Measurements from ENCODE around the gene ESR2. TPM values are rescaled to one million over a fixed set of nuclear protein-coding genes. Genes with fewer than 3 reads are reported as not detected.

The ESR2 gene
- total RNA-seq, 2 experiments from 2014 or later = 0.17 to 0.45 TPM

DNA sequence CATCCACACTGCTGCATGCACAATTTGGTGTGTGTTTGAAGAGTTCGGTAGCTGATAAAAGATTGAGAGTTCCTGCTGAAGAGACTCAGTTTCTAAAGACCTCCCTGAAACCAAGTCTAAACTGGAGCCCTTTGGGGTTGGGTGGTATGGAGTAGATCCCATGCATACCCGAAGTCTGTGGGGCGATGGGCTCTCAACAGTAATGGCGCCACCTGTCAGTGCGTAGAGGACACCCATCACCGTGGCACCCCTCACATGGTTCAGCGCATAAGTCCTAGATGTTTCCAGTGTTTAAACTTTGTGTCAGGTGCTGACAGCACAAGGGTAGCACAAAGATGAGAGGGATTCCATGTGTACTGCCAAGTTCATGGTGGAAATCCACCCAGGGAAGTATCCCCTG is 85.9 kb downstream of the ESR2 start:
- ChIA-PET CTCF (no interaction called here), POLR2A (no interaction called here)
- no peak for DNase-seq
- Mint-ChIP-seq H3K36me3 (peaks cover 17% of the 10 kb centered on the region), H3K9me3 (no peaks in the 10 kb centered on the region), H3K4me3 (no peak overlapping the region), H3K4me1 (ENCODE audit: low read depth) (no peaks in the 10 kb centered on the region), H3K27ac (no peak overlapping the region), H3K27me3 (no peaks in the 10 kb centered on the region)
- intact Hi-C loops (cut with micrococcal nuclease) = no loop called here

DNA sequence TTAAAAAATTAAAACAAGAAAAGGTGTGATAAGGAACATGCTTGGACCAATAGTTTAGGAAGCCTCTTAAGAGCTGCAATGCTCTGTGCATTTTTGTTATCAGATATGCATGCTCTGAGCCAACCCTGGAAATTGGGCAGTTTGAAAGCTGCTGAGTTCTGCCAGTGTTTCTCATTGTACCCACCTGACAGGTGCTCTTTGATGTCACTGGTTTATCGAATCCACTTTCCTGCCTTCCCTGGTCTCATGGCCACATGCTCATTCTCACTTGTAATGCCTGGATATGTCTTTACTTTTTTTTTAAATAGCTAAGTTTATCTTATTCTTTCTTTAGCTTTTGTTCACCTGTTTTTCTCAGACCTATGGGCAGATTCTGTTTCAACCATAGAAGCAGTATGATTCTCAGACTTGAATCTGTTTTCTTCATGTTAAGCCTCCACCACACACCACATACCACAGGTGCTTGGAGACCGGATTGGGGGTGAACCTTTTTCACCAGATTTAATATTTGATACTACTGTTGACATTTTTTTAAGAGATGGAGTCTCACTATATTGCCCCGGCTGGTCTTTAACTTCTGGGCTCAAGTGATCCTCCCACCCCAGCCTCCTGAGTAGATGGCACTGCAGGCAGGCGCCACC is 90.7 kb downstream of the ESR2 start:
- Mint-ChIP-seq H3K9me3 (no peaks in the 10 kb centered on the region), H3K4me1 (ENCODE audit: low read depth) (peaks cover 14% of the 10 kb centered on the region), H3K4me3 (no peak overlapping the region), H3K27ac (no peak overlapping the region), H3K27me3 (no peaks in the 10 kb centered on the region), H3K36me3 (no peaks in the 10 kb centered on the region)
- ChIA-PET CTCF (interaction anchor here (0.8 kb wide), 1 partner anchor 100 kb away, joined by 3 read pairs; no protein-coding TSS in a partner anchor), POLR2A (no interaction called here)
- DNase-seq = no peak
- intact Hi-C loops (cut with micrococcal nuclease) = no loop called here

DNA sequence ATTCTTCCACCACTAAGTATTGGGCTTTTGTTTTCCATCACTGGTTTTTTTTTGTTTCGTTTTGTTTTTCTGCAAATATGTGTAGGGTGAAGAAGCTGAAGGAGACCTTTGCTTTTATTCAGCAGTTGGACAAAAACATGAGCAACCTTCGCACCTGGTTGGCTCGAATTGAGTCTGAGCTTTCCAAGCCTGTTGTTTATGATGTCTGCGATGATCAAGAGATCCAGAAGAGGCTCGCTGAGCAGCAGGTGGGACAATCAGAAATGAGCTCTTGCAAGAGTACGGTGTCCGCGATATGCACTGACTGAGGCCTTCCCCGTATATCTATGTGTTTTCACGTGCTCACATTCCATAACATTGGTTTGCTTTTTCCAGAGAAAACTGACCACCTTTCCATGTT is 91.5 kb downstream of the ESR2 start:
- ChIA-PET CTCF (interaction anchor here (0.8 kb wide), 1 partner anchor 100 kb away, joined by 3 read pairs; no protein-coding TSS in a partner anchor), POLR2A (interaction anchor here (0.6 kb wide), 1 partner anchor 146 kb away, joined by 3 read pairs; no protein-coding TSS in a partner anchor)
- H3K4me3 Mint-ChIP-seq = no peak overlapping the region
- peak overlapping the region; percentile 19 for H3K27ac Mint-ChIP-seq
- H3K9me3 Mint-ChIP-seq = no peaks in the 10 kb centered on the region
- no peaks in the 10 kb centered on the region for H3K27me3 Mint-ChIP-seq
- peaks cover 19% of the 10 kb centered on the region for H3K4me1 Mint-ChIP-seq (ENCODE audit: low read depth)
- no peak for DNase-seq
- intact Hi-C loops (cut with micrococcal nuclease) = no loop called here
- no peaks in the 10 kb centered on the region for H3K36me3 Mint-ChIP-seq

DNA sequence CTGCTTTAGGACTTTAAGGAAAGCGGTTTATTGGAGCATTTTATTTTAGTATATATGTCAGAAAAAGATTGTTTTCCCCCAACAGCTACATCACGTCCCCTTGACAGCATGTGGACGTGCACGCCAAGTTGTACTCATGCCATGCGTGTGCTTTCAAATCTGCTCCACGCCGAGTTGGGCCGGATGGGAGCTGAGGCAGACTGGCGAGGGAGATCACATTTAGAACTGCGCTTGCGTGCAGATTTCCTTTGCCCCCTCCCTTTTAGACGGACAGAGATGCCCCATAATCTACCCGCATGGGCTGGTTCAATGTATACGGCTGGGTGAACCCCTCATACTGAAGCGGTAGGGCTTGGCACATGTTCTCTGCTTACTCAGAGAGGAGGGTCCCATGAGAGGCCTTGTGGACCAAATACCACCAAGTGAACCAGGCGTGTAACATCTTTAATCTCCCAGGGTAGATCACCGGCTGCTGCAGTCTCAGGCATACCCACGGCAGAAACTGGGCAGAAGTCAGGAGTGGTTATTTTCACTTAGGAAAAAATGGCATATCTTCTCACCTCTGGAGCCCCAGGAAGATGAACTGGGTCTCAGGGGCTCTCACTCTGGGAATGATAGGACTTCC is 92.1 kb downstream of the ESR2 start:
- CTCF ChIA-PET = no interaction called here

DNA sequence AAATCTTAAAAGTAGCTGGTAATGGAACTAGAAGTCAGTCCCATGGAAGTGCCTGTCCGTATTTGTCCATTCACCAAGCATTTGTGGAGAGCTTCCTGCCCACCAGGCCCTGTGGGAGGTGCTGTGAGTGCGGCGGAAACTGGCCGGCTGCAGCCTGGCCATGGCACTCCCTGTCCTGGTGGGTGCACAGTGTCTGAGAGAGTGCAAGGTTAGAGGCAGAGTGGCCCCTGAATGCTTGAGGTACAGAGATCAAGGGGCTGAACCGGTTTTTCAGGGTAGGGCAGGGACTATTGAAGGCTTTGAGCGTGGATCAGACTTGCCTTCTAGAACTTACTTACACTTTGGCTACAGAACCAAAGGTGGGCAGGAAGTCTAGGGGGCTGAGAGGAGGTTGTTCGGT is 92.9 kb downstream of the ESR2 start:
- Mint-ChIP-seq H3K9me3 (no peaks in the 10 kb centered on the region), H3K36me3 (no peaks in the 10 kb centered on the region), H3K27ac (no peak overlapping the region), H3K27me3 (no peaks in the 10 kb centered on the region), H3K4me1 (ENCODE audit: low read depth) (peaks cover 30% of the 10 kb centered on the region), H3K4me3 (no peak overlapping the region)
- DNase-seq = no peak
- intact Hi-C loops (cut with micrococcal nuclease) = no loop called here
- POLR2A ChIA-PET = no interaction called here
- CTCF ChIA-PET = no interaction called here

More for the DNA sequence above, 92.1 kb downstream of the ESR2 start:
- no peak overlapping the region for H3K4me3 Mint-ChIP-seq
- POLR2A ChIA-PET = interaction anchor here (0.6 kb wide), 1 partner anchor 145 kb away, joined by 3 read pairs; no protein-coding TSS in a partner anchor
- intact Hi-C loops (cut with micrococcal nuclease) = no loop called here
- no peaks in the 10 kb centered on the region for H3K36me3 Mint-ChIP-seq
- DNase-seq = no peak
- no peaks in the 10 kb centered on the region for H3K27me3 Mint-ChIP-seq
- no peak overlapping the region for H3K27ac Mint-ChIP-seq
- H3K9me3 Mint-ChIP-seq = no peaks in the 10 kb centered on the region
- H3K4me1 Mint-ChIP-seq (ENCODE audit: low read depth) = peaks cover 25% of the 10 kb centered on the region

DNA sequence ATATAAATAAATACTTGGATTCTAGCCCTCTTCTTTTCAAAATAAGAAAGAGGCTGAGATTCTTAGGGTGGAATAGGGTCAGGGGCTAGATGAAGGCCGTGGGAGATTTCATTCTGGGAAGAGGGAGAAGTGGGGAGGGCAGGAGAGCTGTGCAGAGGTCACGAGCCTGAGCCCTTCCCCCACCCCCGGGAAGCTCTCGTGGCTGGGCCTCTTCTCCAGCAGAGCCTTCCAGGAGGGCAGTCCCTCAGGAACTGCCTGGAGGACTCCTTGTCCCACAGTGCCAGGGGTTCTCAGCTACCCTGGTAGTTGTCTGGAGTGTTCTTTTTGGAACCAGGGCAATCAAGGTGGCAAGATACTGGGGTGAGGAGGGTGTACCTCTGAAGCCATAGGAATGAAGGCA is 94.0 kb downstream of the ESR2 start:
- no peak overlapping the region for H3K27ac Mint-ChIP-seq

DNA sequence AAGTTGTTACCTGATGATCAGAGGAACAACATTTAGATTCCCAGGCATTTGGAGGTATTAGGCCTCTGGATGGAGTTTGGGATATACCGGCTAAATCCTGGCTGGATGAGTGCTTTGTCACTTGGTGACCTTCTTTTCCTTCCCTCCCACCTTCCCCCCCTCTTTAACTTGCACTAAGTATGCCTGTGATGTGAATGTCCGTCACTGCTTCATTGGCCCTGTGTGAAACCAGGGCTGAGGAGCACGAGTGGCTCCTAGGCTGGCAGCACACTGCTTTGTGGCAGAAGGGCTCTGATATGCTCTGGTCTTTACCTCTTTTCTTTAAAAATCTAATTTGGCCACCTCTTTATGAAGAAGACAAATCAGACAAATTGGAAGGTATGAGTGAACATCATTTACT is 95.7 kb downstream of the ESR2 start:
- peaks cover 55% of the 10 kb centered on the region for H3K4me1 Mint-ChIP-seq (ENCODE audit: low read depth)
- ChIA-PET CTCF (no interaction called here), POLR2A (no interaction called here)
- H3K9me3 Mint-ChIP-seq = no peaks in the 10 kb centered on the region
- H3K27ac Mint-ChIP-seq = no peak overlapping the region
- H3K27me3 Mint-ChIP-seq = no peaks in the 10 kb centered on the region
- intact Hi-C loops (cut with micrococcal nuclease) = no loop called here
- no peak overlapping the region for H3K4me3 Mint-ChIP-seq
- DNase-seq = no peak
- H3K36me3 Mint-ChIP-seq = no peaks in the 10 kb centered on the region

More for the DNA sequence above, 94.0 kb downstream of the ESR2 start:
- CTCF ChIA-PET = no interaction called here
- POLR2A ChIA-PET = no interaction called here
- Mint-ChIP-seq H3K4me1 (ENCODE audit: low read depth) (peaks cover 40% of the 10 kb centered on the region), H3K36me3 (no peaks in the 10 kb centered on the region), H3K4me3 (no peak overlapping the region), H3K27me3 (no peaks in the 10 kb centered on the region), H3K9me3 (no peaks in the 10 kb centered on the region)
- DNase-seq = no peak
- intact Hi-C loops (cut with micrococcal nuclease) = no loop called here

DNA sequence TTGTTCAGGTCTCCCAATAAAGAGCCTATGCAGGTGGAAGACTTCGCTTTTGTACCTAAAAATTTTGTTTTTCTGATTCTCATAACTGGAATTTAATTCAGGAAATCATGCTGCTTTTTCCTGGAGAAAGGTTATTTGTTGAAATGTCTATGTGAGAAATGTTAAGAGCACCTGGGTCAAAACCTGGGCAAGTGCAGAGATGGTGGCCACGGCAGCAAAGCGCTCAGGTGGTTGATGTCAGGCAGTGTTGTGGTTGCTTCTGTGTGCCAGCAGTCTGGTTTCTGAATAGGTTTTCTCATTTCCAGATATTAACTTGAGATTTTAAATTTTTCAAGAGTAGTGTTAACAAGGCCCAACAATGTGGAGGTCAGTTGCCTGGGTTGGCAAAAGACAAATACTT is 96.2 kb downstream of the ESR2 start:
- H3K36me3 Mint-ChIP-seq = no peaks in the 10 kb centered on the region
- no peak for DNase-seq
- H3K4me3 Mint-ChIP-seq = no peak overlapping the region
- ChIA-PET POLR2A (no interaction called here), CTCF (no interaction called here)
- H3K27me3 Mint-ChIP-seq = no peaks in the 10 kb centered on the region
- H3K27ac Mint-ChIP-seq = no peak overlapping the region
- peaks cover 53% of the 10 kb centered on the region for H3K4me1 Mint-ChIP-seq (ENCODE audit: low read depth)
- intact Hi-C loops (cut with micrococcal nuclease) = no loop called here
- no peaks in the 10 kb centered on the region for H3K9me3 Mint-ChIP-seq

DNA sequence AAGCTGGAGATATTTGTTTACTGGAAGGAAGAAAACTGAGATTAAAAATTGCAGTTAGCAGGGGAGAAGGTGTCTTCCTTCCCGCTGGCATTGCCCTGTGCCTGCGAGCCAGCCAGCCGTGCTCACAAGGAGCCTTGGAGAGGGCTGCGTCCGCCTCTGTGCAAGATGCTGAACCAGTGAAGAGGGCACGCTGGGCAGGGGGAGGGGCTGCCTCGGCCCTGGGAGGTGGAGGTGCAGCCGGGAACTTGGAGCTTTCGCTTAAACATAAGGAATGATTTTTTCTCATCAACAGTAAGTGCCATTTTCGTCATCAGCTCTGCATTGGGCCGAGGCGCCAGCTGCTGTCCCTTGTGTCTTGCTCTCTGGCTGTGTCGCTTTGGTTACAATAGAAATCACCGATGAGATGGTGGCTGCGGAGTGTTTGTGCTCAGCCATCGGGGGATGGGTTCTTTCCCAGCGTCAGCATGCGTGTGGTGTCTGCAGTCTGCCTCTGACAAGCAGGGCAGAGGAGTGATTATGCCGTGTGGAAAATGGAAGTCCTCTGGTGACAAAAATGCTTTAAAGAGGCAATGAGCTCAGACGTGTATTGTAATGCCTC is 97.3 kb downstream of the ESR2 start:
- H3K9me3 Mint-ChIP-seq = no peaks in the 10 kb centered on the region
- ChIA-PET CTCF (interaction anchor here (1.3 kb wide), 1 partner anchor 107 kb away, joined by 3 read pairs; no protein-coding TSS in a partner anchor), POLR2A (no interaction called here)
- intact Hi-C loops (cut with micrococcal nuclease) = no loop called here
- no peaks in the 10 kb centered on the region for H3K36me3 Mint-ChIP-seq
- peak; percentile 42 for DNase-seq
- peak overlapping the region; percentile 74 for H3K27ac Mint-ChIP-seq
- no peaks in the 10 kb centered on the region for H3K27me3 Mint-ChIP-seq
- H3K4me1 Mint-ChIP-seq (ENCODE audit: low read depth) = peaks cover 51% of the 10 kb centered on the region
- H3K4me3 Mint-ChIP-seq = peak overlapping the region; percentile 64

DNA sequence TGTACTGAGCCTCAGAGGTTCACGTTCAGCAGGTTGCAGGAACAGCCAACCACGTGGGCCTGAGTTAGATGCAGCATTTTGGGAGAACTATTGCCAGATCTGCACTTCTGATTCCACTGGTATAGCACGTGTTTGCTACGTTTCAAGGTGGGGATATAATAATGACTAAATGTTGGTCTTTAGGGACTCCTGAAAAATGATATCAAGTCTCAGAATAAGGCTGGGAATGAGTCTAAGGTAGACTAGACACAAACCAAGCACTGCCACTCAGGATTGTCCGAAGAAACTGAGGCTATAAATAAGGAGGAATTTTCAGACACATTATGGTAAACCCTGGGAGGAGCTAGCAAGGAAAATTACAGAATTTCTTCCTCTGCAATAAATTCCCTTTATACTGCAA is 98.1 kb downstream of the ESR2 start:
- Mint-ChIP-seq H3K4me1 (ENCODE audit: low read depth) (peaks cover 52% of the 10 kb centered on the region), H3K27me3 (no peaks in the 10 kb centered on the region), H3K4me3 (no peak overlapping the region), H3K36me3 (peaks cover 5% of the 10 kb centered on the region), H3K27ac (peak overlapping the region; percentile 75), H3K9me3 (no peaks in the 10 kb centered on the region)
- CTCF ChIA-PET = interaction anchor here (0.7 kb wide), 1 partner anchor 1645 kb away, joined by 3 read pairs; no protein-coding TSS in a partner anchor
- POLR2A ChIA-PET = no interaction called here
- DNase-seq = no peak
- intact Hi-C loops (cut with micrococcal nuclease) = no loop called here

DNA sequence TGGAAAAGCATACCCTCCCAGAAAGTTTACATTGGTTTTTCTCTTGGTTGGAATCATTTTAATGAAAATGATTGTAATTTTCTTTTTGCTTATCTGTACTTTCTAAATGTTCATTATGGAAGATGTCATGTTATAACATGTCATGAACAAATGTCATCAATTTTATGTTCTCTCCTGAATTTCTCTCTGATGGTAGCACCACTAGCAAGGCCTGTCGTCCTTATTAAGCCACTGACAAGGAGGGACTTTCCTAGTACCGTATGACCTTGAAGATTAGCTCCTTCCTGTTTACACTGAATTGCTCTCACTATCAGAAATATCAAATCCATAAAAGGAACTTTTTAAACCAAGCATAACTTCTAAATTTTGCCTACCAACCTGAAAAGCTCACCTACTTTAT is 99.0 kb downstream of the ESR2 start:
- DNase-seq = no peak
- peak overlapping the region; percentile 75 for H3K27ac Mint-ChIP-seq
- H3K9me3 Mint-ChIP-seq = no peaks in the 10 kb centered on the region
- no peak overlapping the region for H3K4me3 Mint-ChIP-seq
- ChIA-PET CTCF (interaction anchor here (1.6 kb wide), 1 partner anchor 234 kb away, joined by 4 read pairs; no protein-coding TSS in a partner anchor), POLR2A (interaction anchor here (1.1 kb wide), 1 partner anchor 310 kb away, joined by 4 read pairs; no protein-coding TSS in a partner anchor)
- intact Hi-C loops (cut with micrococcal nuclease) = no loop called here
- H3K36me3 Mint-ChIP-seq = peaks cover 11% of the 10 kb centered on the region
- H3K4me1 Mint-ChIP-seq (ENCODE audit: low read depth) = peaks cover 54% of the 10 kb centered on the region
- H3K27me3 Mint-ChIP-seq = no peaks in the 10 kb centered on the region

DNA sequence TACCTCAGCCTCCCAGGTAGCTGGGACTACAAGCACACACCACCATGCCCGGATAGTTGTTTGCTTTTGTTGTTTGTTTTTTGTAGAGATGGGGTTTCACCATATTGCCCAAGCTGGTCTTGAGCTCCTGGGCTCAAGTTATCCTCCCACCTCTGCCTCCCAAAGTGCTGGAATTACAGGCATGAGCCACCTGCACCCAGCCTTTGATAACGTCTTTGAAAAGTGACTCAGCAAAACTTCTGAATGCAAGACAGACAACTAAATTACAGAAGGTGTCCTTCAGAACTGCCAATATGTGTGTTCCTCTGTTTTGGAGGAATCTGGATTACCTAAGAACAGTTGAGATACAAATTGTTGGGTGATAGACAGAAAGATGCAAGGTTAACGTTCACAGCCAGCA is 99.8 kb downstream of the ESR2 start:
- Mint-ChIP-seq H3K27ac (peak overlapping the region; percentile 75), H3K9me3 (no peaks in the 10 kb centered on the region), H3K4me1 (ENCODE audit: low read depth) (peaks cover 54% of the 10 kb centered on the region), H3K36me3 (peaks cover 11% of the 10 kb centered on the region), H3K27me3 (no peaks in the 10 kb centered on the region), H3K4me3 (no peak overlapping the region)
- intact Hi-C loops (cut with micrococcal nuclease) = no loop called here
- no peak for DNase-seq
- POLR2A ChIA-PET = no interaction called here
- CTCF ChIA-PET = interaction anchor here (1.6 kb wide), 1 partner anchor 235 kb away, joined by 4 read pairs; no protein-coding TSS in a partner anchor

Data from activated CD4-positive, alpha-beta memory T cell treated with anti-CD3 and anti-CD28 coated beads for 36 hours (primary cell).